GM23248 (cell line): ENCODE results near the gene KAT8. TPM values are rescaled to one million over a fixed set of nuclear protein-coding genes. Genes with fewer than 3 reads are reported as not detected.
"Not testable (repeated sequence)": the region's sequence is repeated elsewhere in the genome, so short reads cannot be mapped to it uniquely, and the experiment has no call there.

Source experiments
- DNase-seq: peaks from one replicate; pipeline ENCODE4 v3.0.0-alpha.2; 2015
- H2AFZ ChIP-seq: fragments of 200-600 bp; sonication (generic); 2 replicates; pipeline ENCODE4 v1.6.1; 2016; ENCODE audit warnings: antibody characterized with exemption
- H3F3A ChIP-seq: fragments of 200-600 bp; sonication (generic); 2 replicates; pipeline ENCODE4 v1.6.1; 2016; ENCODE audit warnings: mild to moderate bottlenecking, antibody characterized with exemption, mixed run types; ENCODE audit not compliant: insufficient read depth
- H3K27ac ChIP-seq: fragments of 200-600 bp; sonication (generic); 2 replicates; pipeline ENCODE4 v1.5.1; 2016; ENCODE audit warnings: mild to moderate bottlenecking
- H3K27me3 ChIP-seq: fragments of 200-600 bp; sonication (generic); replicated peaks from 2 replicates; pipeline ENCODE4 v1.6.1; 2016; ENCODE audit warnings: mild to moderate bottlenecking; ENCODE audit not compliant: insufficient read depth
- H3K36me3 ChIP-seq: fragments of 200-600 bp; sonication (generic); 2 replicates; pipeline ENCODE4 v1.6.1; 2016; ENCODE audit warnings: low read depth, mild to moderate bottlenecking
- H3K4me1 ChIP-seq: fragments of 200-600 bp; sonication (generic); 2 replicates; pipeline ENCODE4 v1.6.1; 2016; ENCODE audit warnings: mild to moderate bottlenecking; ENCODE audit not compliant: insufficient read depth
- H3K4me2 ChIP-seq: fragments of 200-600 bp; sonication (generic); one replicate; pipeline ENCODE4 v1.6.1; 2016; ENCODE audit warnings: mild to moderate bottlenecking; ENCODE audit not compliant: unreplicated experiment
- H3K4me3 ChIP-seq: fragments of 200-600 bp; sonication (generic); 2 replicates; pipeline ENCODE4 v1.5.1; 2016; ENCODE audit warnings: mild to moderate bottlenecking
- H3K79me2 ChIP-seq: fragments of 200-600 bp; sonication (generic); 2 replicates; pipeline ENCODE4 v1.6.1; 2016; ENCODE audit warnings: mild to moderate bottlenecking; ENCODE audit not compliant: insufficient read depth
- H3K9ac ChIP-seq: fragments of 200-600 bp; sonication (generic); 2 replicates; pipeline ENCODE4 v1.6.1; 2016; ENCODE audit warnings: mild to moderate bottlenecking
- H3K9me2 ChIP-seq: fragments of 200-600 bp; sonication (generic); 2 replicates; pipeline ENCODE4 v1.6.1; 2016; ENCODE audit warnings: mixed run types, mild to moderate bottlenecking, moderate library complexity; ENCODE audit not compliant: insufficient read depth
- H3K9me3 ChIP-seq: fragments of 200-600 bp; sonication (generic); one replicate; pipeline ENCODE4 v1.6.1; 2017; ENCODE audit warnings: low read depth
- H4K20me1 ChIP-seq: fragments of 200-600 bp; sonication (generic); 2 replicates; pipeline ENCODE4 v1.6.0; 2016; ENCODE audit not compliant: insufficient read depth
- EZH2 ChIP-seq: fragments of 200-600 bp; sonication (generic); IDR thresholded peaks from 2 replicates; pipeline ENCODE4 v1.6.1; 2018; ENCODE audit warnings: antibody characterized with exemption, mild to moderate bottlenecking; ENCODE audit not compliant: insufficient read depth, poor library complexity, severe bottlenecking
- EZH2phosphoT487 ChIP-seq: fragments of 200-600 bp; sonication (generic); IDR thresholded peaks from 2 replicates; pipeline ENCODE4 v1.6.1; 2018; ENCODE audit warnings: antibody characterized with exemption, moderate library complexity, mild to moderate bottlenecking, low read depth; ENCODE audit not compliant: insufficient read depth
- WGBS, 2 experiments: methylation state at CpG; one replicate each; pipeline ENCODE4 v1.1.6; 2015 to 2017; ENCODE audit warnings: low lambda C conversion rate in 2 of 2, low coverage in 1 of 2; ENCODE audit errors: missing lambda C conversion rate in 2 of 2; 5-methylcytosine and 5-hydroxymethylcytosine counted together
- in situ Hi-C: fragments of 300-500 bp; cut with MboI; formaldehyde crosslinking; loops from 2 replicates; pipeline ENCODE4 v1.15.0; 2020
- polyA plus RNA-seq: library from polyadenylated mRNA; unstranded; fragments of >200 nt; fragmentation: Nextera tagmentation; extraction: Ambion mirVana; gene quantifications from 2 replicates; pipeline ENCODE4 v1.2.1, GENCODE V29; 2016
- total RNA-seq: library from RNA; depleted of rRNA; stranded (reverse); fragments of >200 nt; shearing (Covaris generic); gene quantifications from 2 replicates; pipeline ENCODE4 v1.2.3, GENCODE V29; 2014

KAT8 gene
- total and polyA plus RNA-seq, 2 experiments from 2014 or later, result 18.4 to 50.9 TPM

DNA sequence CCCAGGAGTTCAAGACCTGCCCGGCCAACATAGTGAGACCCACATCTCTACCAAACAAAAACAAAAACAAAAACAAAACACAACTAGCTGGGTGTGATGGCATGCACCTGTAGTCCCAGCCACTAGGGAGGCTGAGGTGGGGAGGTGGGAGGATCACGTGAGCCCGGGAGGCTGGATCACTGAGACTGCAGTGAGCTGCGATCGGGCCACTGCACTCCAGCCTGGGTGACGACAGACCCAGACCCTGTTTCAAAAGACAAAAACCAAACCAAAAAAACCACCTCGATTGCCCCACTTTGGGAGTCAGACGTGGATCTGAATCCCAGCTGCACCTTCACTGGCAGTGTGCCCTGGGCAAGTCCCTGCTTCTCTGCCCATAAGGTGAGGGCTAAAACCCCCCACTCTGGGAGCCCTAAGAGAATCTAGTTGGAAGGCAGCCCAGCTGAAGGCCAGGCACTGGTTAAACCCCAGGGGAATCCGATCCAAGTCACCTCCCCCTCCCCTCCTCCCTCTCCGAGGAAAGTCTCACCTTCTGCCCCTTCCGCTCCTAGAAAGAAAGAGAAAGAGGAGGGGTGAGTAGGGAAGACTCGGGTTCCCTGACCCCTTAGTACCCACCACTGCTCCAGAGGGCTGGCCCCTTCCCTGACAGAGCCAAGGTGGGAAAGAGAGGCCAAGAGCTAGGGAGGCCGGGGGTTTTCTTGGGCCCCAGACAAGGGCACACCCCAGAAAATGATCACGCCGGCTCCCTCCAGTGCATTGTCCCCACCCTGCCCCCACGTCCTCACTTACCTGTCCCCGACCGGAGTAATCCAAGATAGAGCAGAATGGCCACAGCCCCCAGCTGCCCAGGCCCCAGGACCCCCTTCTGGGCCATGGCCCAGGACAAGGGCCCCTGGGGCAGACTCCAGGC lies 17.4 kb downstream of the KAT8 start:
- Histone ChIP-seq H3K4me1 (peaks cover 8% of the 10 kb centered on the region; the same call in 1 of the 2 replicates), H3K4me3 (no peak overlapping the region), H3K27ac (no peak overlapping the region), H3K27me3 (no peaks in the 10 kb centered on the region), H4K20me1 (no peaks in the 10 kb centered on the region), H3K9me2 (no peaks in the 10 kb centered on the region), H3K36me3 (no peaks in the 10 kb centered on the region), H3K79me2 (no peaks in the 10 kb centered on the region), H3K9me3 (no peaks in the 10 kb centered on the region), H3F3A (no peaks in the 10 kb centered on the region), H3K4me2 (no peak overlapping the region), H2AFZ (no peak overlapping the region), H3K9ac (no peak overlapping the region)
- peak; percentile 10 for DNase-seq
- WGBS, 2 experiments, result 28 to 29% methylated on average over 18 of the region's 18 CpGs
- TF ChIP-seq EZH2phosphoT487, result no peak
- TF ChIP-seq EZH2, result no peak
- in situ Hi-C loops, result no loop called here

- Histone ChIP-seq H3K27ac (no peak within 1 kb of the TSS), H3K27me3 (no peaks in the 10 kb centered on the region), H3K79me2 (no peaks in the 10 kb centered on the region), H3K9me3 (no peaks in the 10 kb centered on the region), H4K20me1 (no peaks in the 10 kb centered on the region), H3K36me3 (no peaks in the 10 kb centered on the region), H3K9ac (no peak within 1 kb of the TSS), H3F3A (no peaks in the 10 kb centered on the region), H2AFZ (no peak within 1 kb of the TSS), H3K4me1 (peaks cover 8% of the 10 kb centered on the region; the same call in 1 of the 2 replicates), H3K9me2 (no peaks in the 10 kb centered on the region), H3K4me3 (no peak within 1 kb of the TSS), H3K4me2 (no peak within 1 kb of the TSS)
- in situ Hi-C loops, result no loop called here
- TF ChIP-seq EZH2phosphoT487 (no peak), EZH2 (no peak)
- WGBS, 2 experiments, result 27 to 37% methylated on average over 22 of the region's 22 CpGs
- DNase-seq, result no peak
These were observed 18.2 kb downstream of the KAT8 start, which contains the start of gene PRSS8 for GRCh38 chr16:31135535-31136286. TSS of gene PRSS8 (minus strand) at chr16:31135727. CDS start at chr16:31135498, 229 bp downstream.

- Histone ChIP-seq H3K36me3 (no peaks in the 10 kb centered on the region), H3K9ac (no peak overlapping the region), H3K27ac (no peak overlapping the region), H3K9me2 (no peaks in the 10 kb centered on the region), H3K4me2 (no peak overlapping the region), H2AFZ (no peak overlapping the region), H3K79me2 (no peaks in the 10 kb centered on the region), H3K27me3 (no peaks in the 10 kb centered on the region), H3K4me1 (peaks cover 8% of the 10 kb centered on the region), H3K4me3 (no peak overlapping the region), H4K20me1 (no peaks in the 10 kb centered on the region), H3F3A (0 out of 2 replicates have a peak, but pooled peaks cover 2% of the 10 kb centered on the region), H3K9me3 (no peaks in the 10 kb centered on the region)
- in situ Hi-C loops, result no loop called here
- no peak for TF ChIP-seq EZH2
- TF ChIP-seq EZH2phosphoT487, result no peak
- no peak for DNase-seq
- 91 to 95% methylated on average over 6 of the region's 6 CpGs for WGBS, 2 experiments
These were observed 18.8 kb downstream of the KAT8 start for GRCh38 chr16:31136287-31136662.

DNA sequence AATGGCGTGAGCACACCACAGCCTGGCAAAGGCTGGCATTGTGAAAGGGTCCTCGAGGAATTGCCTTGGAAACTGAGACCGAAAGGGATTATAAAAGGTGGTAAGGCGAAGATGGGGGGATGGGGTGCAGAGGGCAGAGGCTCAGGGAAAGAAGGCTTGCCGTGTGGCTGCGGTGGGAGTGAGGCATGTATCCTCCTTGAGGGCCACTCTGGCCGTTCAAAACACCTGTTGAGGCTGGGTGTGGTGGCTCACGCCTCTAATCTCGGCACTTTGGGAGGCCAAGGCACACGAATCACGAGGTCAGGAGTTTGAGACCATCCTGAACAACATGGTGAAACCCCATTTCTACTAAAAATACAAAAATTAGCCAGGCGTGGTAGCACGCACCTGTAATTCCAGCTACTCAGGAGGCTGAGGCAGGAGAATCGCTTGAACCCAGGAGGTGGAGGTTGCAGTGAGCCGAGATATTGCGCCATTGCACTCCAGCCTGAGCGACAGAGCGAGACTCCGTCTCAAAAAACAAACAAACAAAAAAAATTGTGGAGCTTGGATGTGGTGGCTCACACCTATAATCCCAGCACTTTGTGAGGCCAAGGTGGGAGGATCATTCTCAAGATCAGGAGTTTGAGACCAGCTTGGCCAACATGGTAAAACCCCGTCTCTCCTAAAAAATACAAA lies 19.5 kb downstream of the KAT8 start:
- 87 to 88% methylated on average over 20 of the region's 20 CpGs for WGBS, 2 experiments
- H3K9me2 ChIP-seq, H3K27ac ChIP-seq, H3K9ac ChIP-seq, H4K20me1 ChIP-seq, H3K36me3 ChIP-seq, H3K27me3 ChIP-seq, DNase-seq, H3K9me3 ChIP-seq, H2AFZ ChIP-seq, H3K4me2 ChIP-seq, H3K79me2 ChIP-seq, H3F3A ChIP-seq, H3K4me3 ChIP-seq, in situ Hi-C loops: not testable (repeated sequence)
- peaks cover 15% of the 10 kb centered on the region for H3K4me1 ChIP-seq
